ENCODE measurements around the gene TULP4.

DNA sequence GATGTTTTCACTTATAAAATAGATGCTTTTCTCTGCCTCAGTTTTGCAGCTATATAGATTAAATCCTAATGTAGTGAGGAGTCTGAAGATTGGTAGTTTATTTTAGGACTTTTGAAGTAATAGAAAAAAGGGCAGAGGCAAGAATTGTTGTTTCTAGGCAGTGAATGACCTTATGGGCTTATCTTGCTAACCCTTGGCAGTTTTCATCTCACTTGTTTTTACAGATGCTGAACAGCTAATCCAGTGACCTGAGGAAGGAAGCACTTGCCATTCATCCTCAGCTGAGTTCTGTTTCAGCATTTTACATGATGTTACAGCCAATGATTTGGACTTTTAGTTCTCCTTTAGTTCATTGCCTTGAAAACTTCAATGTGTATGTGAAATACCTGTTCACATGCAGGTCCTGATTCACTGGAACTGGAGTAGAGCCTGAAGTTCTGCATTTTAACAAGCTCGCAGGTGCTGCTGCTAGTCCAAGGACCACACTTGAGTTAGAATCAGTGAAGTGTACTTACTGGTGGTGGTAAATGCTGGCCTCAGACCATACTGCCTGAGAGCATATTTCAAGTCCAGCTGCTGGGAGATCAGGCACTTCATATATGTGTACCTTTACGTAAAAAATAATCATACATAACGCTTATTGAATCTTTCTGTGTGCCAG lies 86.9 kb downstream of the TULP4 start:
- TF ChIP-seq, protein P1, sequence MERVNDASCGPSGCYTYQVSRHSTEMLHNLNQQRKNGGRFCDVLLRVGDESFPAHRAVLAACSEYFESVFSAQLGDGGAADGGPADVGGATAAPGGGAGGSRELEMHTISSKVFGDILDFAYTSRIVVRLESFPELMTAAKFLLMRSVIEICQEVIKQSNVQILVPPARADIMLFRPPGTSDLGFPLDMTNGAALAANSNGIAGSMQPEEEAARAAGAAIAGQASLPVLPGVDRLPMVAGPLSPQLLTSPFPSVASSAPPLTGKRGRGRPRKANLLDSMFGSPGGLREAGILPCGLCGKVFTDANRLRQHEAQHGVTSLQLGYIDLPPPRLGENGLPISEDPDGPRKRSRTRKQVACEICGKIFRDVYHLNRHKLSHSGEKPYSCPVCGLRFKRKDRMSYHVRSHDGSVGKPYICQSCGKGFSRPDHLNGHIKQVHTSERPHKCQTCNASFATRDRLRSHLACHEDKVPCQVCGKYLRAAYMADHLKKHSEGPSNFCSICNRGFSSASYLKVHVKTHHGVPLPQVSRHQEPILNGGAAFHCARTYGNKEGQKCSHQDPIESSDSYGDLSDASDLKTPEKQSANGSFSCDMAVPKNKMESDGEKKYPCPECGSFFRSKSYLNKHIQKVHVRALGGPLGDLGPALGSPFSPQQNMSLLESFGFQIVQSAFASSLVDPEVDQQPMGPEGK (CRISPR knock-in tag; IDR thresholded peaks at IDR 0.05; ENCODE audit: borderline replicate concordance): no peak
- TF ChIP-seq, protein P2, sequence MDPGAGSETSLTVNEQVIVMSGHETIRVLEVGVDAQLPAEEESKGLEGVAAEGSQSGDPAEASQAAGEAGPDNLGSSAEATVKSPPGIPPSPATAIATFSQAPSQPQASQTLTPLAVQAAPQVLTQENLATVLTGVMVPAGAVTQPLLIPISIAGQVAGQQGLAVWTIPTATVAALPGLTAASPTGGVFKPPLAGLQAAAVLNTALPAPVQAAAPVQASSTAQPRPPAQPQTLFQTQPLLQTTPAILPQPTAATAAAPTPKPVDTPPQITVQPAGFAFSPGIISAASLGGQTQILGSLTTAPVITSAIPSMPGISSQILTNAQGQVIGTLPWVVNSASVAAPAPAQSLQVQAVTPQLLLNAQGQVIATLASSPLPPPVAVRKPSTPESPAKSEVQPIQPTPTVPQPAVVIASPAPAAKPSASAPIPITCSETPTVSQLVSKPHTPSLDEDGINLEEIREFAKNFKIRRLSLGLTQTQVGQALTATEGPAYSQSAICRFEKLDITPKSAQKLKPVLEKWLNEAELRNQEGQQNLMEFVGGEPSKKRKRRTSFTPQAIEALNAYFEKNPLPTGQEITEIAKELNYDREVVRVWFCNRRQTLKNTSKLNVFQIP (CRISPR knock-in tag; IDR thresholded peaks at IDR 0.05; ENCODE audit: borderline replicate concordance, low read depth): no peak
- TF ChIP-seq, protein P3, sequence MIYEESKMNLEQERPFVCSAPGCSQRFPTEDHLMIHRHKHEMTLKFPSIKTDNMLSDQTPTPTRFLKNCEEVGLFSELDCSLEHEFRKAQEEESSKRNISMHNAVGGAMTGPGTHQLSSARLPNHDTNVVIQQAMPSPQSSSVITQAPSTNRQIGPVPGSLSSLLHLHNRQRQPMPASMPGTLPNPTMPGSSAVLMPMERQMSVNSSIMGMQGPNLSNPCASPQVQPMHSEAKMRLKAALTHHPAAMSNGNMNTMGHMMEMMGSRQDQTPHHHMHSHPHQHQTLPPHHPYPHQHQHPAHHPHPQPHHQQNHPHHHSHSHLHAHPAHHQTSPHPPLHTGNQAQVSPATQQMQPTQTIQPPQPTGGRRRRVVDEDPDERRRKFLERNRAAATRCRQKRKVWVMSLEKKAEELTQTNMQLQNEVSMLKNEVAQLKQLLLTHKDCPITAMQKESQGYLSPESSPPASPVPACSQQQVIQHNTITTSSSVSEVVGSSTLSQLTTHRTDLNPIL (CRISPR knock-in tag; IDR thresholded peaks at IDR 0.05; ENCODE audit: low read depth): no peak
- TF ChIP-seq GLIS3 (CRISPR knock-in tag; IDR thresholded peaks at IDR 0.05) (no peak), ZNF70 (CRISPR knock-in tag; IDR thresholded peaks at IDR 0.05) (no peak), ZNF8 (CRISPR knock-in tag; IDR thresholded peaks at IDR 0.05) (no peak), ARNTL (CRISPR knock-in tag; IDR thresholded peaks at IDR 0.05; ENCODE audit: borderline replicate concordance, low read depth) (no peak), SNAI2 (CRISPR knock-in tag; IDR thresholded peaks at IDR 0.05) (no peak), BACH2 (CRISPR knock-in tag; IDR thresholded peaks at IDR 0.05; ENCODE audit: borderline replicate concordance) (no peak)

All from SK-N-SH treated with all-trans-retinoic acid at 6 μM for 48 hours (cell line).